DMS53 (cell line): ENCODE results near the gene C1GALT1.

Experiments
- DNase-seq: peaks from one replicate; lab custom pipeline; 2025; lab: John Stamatoyannopoulos, UW

The C1GALT1 gene

DNA sequence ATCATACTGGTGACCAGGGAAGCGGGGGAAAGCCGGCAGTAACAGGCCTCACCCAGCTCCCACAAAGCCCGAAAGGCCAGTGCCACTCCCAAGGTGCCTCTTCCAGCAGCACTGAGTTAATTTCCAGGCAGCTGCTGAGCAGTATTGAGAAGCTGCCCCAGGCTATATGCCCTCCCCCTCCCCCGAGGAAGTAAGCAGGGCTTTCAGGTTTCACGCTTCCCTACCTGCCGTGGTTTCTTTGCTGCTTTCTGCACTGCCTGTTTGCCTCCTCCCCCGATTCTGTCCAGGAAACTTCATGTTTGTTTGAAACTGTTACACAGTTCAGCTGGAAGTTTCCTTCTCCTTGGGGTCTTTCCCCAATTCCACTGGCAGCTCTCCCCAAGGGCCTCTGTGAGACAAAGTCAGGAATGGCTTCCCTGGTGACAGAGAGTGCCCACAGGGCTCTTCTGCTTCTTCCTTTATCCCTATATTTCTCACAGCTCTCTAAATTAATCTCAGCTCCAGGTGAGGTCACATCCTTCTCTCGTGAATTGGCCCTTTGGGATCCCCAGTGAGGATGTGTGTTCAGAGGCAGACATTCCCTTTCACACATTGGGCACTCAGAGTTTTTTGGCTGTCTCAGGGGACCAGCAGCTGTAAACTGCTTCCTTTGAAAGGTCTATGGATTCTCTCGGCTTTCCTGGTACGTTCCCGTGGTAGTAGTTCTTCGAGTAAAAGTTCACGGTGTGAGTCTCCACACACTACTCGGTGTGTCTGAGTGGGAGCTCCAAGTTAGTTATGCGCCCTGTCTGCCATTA is 19.4 kb downstream of the C1GALT1 start:
- DNase-seq, result peak; percentile 35

DNA sequence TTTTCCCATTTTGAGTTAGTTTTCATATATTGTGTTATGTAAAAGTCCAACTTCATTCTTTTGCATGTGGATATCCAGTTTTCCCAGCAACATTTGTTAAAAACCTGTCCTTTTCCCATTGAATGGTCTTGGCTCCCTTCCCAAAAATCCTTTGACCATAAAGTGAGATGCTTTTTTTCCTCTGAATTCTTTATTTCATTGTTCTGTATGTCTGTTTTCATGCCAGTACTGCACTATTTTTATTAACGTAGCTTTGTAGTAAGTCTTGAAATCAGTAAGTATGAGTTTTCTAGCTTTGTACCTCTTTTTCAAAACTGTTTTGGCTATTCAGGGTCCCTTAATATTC is 20.0 kb downstream of the C1GALT1 start:
- no peak for DNase-seq

DNA sequence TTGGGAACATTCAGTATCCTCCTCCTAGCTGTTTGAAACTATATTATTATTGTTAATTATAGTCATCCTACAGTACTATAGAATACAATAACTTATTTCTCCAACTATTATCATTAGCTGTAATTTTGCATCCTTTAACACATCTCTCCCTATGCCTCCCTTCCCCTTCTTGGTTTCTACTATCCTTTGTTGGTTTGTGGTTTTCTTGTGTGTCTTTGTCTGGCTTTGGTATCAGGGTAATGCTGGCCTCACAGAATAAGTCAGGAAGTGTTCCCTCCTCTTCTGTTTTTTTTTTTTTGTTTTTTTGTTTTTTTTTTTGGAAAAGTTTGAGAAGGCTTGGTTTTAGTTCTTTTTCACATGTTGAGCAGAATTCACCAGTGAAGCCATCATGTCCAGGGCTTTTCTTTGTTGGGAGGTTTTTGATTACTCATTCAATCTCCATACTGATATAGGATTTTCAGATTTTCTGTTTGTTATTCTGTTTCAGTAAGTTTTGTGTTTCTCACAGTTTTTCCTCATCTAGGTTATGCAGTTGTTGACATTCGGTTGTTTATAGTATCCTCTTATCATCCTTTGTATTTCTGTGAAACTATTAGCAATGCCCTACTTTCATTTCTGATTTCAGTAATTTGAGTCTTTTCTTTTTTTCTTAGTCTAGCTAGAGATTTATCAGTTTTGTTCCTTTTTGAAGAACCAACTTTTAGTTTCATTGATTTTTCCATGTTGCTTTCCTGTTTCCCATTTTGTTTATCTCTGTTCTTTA is 21.6 kb downstream of the C1GALT1 start:
- no peak for DNase-seq

- DNase-seq, result no peak
Measured at GRCh38 chr7:7207876-7208275, 25.5 kb downstream of the C1GALT1 start.

DNA sequence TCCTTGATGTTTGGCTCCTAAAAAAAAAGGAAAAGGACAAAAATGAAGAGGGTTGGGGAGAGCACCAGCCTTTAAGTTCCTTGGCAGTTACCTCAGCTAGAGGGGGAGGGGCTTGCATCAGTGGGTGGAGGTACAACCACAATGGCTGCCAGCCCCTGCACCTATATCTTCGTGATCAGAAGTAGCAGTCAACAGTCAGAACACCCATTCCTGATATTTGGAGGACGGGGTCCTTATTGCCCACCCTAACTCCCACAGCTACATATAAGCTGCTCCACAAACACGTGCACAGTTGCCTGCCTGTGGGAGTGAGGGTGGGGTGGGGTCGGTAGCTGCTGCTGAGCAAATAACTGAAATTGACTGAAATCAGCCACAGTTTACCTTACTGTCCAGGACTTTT is 26.2 kb downstream of the C1GALT1 start:
- DNase-seq, result no peak

GRCh38 chr7:7209412-7210050 is 27.2 kb downstream of the C1GALT1 start:
- DNase-seq, result no peak

DNA sequence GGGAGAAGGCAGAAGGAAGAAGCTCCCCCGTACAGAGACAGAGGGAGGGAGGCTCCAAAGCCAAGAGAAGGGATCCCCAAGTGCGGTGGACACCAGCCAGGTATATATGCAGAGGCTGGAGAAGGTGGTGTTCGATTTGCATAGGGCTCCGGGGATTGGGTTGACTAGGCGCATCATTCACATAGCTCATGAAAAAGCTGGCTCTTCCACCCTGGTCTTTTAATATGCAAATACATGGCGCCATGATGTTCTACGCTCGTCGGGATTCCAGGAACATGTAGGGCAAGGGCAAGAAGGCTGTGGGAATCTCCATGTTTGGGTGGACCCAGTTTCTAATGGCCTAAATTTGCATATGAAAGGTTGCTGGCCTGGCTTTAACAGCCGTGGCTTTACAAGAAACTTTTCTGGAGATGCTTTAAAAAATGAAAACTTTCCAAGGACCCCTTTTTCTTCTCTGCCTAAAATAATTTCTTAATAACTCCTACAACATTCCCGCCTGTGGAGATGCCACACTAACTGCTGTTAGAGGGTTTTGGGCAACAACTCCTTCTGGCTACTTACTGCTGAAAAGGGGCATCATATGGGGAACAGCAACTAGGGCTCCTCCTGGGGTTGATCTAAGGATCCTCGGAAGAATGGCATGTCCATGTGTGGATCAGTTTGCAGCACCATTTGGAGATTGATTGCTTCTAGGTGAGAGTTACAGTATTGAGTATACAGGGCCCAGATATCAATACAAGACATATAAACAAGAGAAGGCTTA is 28.3 kb downstream of the C1GALT1 start:
- no peak for DNase-seq

- DNase-seq, result no peak
Measured at GRCh38 chr7:7212612-7213011, 30.3 kb downstream of the C1GALT1 start.

DNA sequence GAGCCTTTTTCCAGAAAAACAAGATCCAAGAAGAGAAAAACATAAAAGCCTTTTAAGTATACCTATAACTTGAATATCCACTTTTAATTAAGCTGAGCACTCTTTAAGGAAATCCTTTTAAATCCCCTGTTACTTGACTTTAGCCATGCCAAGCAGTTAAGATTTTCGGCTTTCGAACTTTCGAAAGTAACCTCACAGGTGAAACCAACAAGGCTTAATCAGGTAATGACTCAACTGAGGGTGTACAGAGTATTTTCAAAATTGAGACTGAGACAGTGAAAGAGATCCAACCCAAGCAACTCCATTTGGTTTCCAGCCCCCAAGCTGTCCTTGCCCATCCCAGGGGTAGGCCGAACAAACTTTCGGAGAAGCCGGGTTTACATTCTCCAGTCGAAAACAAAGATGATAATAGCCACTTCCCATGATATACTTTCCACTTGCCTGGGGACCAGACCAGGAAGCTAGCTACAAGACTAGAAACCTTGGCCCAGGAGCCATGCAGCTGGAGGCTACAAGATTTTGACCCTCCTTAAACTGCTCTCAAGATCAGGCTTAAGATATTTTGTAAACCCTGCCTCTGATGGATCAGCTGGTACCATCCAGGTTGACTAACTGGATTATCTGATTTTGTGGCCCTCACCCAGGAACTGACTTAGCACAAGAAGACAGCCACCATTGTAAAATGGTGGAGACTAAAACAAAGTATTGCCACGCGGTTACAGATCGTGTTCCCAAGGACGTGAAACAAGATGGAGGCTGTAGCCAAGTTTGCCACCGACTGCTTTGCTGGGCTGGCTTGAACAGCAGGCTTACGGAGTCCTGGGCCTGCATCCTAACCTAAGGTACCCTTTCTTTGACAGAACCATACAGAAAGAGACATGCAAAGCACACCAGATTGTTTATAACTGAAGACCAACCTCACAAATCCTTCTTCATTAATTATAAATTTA is 32.3 kb downstream of the C1GALT1 start:
- DNase-seq, result no peak

- DNase-seq, result no peak
Measured at GRCh38 chr7:7216279-7216678, 33.9 kb downstream of the C1GALT1 start.

DNA sequence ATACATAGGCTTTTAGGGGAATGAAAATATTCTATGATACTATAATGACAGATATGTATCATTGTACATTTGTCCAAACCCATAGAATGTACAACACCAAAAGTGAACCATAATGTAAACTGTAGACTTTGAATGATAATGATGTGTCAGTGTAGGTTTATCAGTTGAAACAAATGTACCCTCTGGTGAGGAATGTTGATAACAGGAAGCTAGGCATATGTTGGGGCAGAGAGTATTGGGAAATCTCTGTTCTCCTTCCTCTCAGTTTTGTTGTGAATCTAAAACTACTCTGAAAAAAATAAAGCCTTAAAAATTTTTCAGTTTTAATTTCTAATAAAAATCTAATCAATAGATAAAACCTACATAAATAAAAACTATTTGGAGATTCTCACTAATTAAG is 36.9 kb downstream of the C1GALT1 start:
- no peak for DNase-seq

DNA sequence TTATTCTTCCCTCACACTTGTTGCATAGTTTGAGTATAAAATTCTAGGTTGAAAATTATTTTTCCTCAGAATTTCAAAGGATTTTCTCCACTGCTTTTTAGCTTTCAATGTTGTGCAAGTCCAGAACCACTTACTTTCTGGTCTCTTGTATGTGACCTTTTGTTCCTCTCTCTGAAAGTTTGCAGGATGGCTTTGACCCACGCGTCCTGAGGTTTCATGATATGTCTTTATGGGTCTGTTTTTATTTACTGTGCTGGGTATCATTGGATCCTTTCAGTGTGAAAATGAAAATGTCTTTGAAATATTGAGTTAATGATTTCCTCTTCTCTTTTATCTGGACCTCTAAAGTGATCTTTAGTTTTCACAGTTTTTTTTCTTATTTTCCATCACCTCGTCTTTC is 38.5 kb downstream of the C1GALT1 start:
- DNase-seq, result no peak

DNA sequence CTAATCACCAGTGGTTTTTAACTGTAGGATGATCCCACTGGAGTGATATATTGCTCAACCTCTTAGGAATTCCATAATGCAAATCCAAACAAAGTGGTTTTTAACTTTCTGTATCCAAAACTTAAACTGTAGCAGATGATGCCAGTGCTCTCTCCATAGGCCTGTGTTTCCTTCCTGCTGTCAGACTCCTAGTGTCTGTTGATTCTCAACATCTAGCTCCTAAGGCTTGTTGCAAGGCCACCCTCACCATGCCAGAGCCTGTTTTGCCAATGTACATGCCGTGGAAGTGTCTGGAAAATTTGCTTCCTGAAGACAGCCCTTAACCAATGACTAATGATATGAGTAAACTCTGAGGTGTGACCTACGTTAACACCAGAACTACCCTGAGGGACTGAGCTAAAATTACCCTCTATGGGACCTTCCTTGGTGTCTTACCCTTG is 39.3 kb downstream of the C1GALT1 start:
- DNase-seq, result peak; percentile 10

GRCh38 chr7:7223250-7223649 is 40.9 kb downstream of the C1GALT1 start:
- DNase-seq, result no peak

- no peak for DNase-seq
Measured at GRCh38 chr7:7226407-7226806, 44.1 kb downstream of the C1GALT1 start.

GRCh38 chr7:7228472-7228871 is 46.1 kb downstream of the C1GALT1 start:
- DNase-seq, result no peak

DNA sequence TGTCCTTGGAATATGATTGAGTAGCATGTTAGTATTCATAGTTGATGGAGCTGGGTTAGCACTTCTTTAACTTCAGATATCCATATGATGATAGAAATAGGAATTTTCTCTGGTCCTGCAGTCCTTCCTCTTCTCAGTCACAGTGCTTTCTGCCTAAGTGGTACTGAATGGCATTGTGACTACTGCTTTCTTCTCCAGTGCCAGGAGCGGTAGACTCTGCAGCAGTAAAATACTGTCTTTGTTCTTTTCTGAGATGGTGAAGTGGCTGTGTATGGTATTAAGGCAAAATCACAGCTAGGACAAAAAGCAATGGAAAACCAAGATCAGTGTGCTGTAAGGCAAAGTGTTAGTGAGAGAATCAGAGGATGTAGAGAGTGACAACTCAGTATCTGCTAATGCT is 46.6 kb downstream of the C1GALT1 start:
- no peak for DNase-seq

- DNase-seq, result no peak
Measured at GRCh38 chr7:7231000-7231399, 48.7 kb downstream of the C1GALT1 start.

DNA sequence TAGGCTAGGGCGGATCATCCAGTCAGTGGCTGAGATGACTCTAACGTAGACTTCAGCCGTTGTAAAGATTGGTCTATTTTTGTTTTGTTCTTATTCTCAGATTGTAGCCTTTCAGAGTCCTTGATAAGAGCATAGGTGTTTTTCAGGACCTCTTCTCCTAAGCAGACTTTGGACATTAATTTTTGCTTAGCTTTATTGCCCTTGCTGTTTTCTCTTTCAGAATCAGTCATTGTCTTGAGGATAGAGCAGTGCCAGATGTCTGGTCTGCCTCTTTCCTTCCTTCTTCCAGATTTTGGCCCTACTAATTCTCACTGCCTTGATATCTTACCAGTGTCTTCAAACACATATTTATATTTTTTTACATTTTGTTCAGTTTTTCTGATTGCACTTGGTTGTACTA is 49.5 kb downstream of the C1GALT1 start:
- DNase-seq, result no peak

DNA sequence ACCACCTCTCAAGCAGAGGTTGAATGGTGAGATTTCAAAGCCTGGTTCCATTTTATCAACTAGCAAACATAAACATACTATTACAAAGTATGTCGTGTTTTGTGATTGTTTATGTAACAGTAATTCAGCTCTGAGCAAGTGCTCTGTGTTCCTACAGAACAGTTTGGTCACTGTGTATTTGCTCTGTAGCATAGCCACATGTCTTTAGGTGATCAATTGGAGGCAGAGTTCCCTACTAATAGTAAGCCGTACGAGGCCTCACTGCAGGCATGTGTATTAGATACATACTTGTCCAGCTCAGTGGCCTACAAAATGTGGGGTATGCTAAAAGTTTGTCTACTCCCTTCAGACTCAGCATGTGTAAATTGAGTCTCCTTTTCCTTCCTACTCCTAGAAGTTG is 53.0 kb downstream of the C1GALT1 start:
- DNase-seq, result no peak

DNA sequence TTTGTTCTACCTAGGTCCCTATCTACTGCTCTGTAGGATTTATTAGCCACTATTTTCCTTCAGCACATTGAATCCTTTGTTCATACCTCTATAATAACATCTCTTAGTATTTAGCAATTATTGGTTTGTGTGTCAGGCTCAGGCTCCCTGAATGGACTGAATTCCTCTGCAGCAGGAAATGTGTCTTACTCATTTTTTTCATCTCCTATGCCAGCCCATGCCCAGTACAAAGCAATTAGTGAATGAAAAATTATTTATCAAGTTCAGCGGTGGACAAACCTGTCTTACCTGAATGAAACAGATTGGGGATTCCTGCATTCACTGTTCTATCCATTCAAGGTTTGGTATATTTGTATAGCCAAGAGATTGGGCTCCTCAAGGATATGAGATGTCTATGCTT is 53.7 kb downstream of the C1GALT1 start:
- DNase-seq, result no peak
